Measurements from ENCODE around the gene CELA2A. TPM values are rescaled to one million over a fixed set of nuclear protein-coding genes. Genes with fewer than 3 reads are reported as not detected.
"Not testable (repeated sequence)": the region's sequence is repeated elsewhere in the genome, so short reads cannot be mapped to it uniquely, and the experiment has no call there.

CELA2A gene
- total RNA-seq, 1 experiment from 2014 or later = 0.55 TPM

GRCh38 chr1:15463064-15463800 lies 6.7 kb downstream of the CELA2A start:
- H3K27me3 ChIP-seq; H3K9me3 ChIP-seq (replicated peaks); H3K36me3 ChIP-seq: not testable (repeated sequence)
- Histone ChIP-seq H3K4me1 (peaks cover 75% of the 10 kb centered on the region), H3K27ac (peak overlapping the region; percentile 96), H3K4me3 (peak overlapping the region; percentile 22)
- DNase-seq = peak; percentile 88 to 92

- not testable (repeated sequence) for H3K27me3 ChIP-seq; H3K9me3 ChIP-seq (replicated peaks); H3K36me3 ChIP-seq
- peak overlapping the region; percentile 96 for H3K27ac ChIP-seq
- H3K4me1 ChIP-seq = peaks cover 82% of the 10 kb centered on the region
- DNase-seq = peak; percentile 60 to 86
- H3K4me3 ChIP-seq = peak overlapping the region; percentile 22; the same call in 1 of the 2 replicates
Measured at GRCh38 chr1:15463926-15464322, 7.4 kb downstream of the CELA2A start.

GRCh38 chr1:15465674-15466073 lies 9.1 kb downstream of the CELA2A start:
- H3K4me1 ChIP-seq = peaks cover 82% of the 10 kb centered on the region
- peak; percentile 85 to 97 for DNase-seq
- no peaks in the 10 kb centered on the region for H3K9me3 ChIP-seq (replicated peaks)
- H3K27ac ChIP-seq = peak overlapping the region; percentile 96
- no peaks in the 10 kb centered on the region for H3K36me3 ChIP-seq
- H3K27me3 ChIP-seq = no peaks in the 10 kb centered on the region
- H3K4me3 ChIP-seq = peak overlapping the region; percentile 46

GRCh38 chr1:15466955-15467625 lies 10.6 kb downstream of the CELA2A start:
- H3K4me3 ChIP-seq = peak overlapping the region; percentile 46
- not testable (repeated sequence) for H3K27me3 ChIP-seq; H3K36me3 ChIP-seq; H3K9me3 ChIP-seq (replicated peaks)
- DNase-seq = peak; percentile 87 to 93
- peaks cover 76% of the 10 kb centered on the region for H3K4me1 ChIP-seq
- peak overlapping the region; percentile 96 for H3K27ac ChIP-seq

- H3K27ac ChIP-seq = peak overlapping the region; percentile 96
- H3K36me3 ChIP-seq = no peaks in the 10 kb centered on the region
- no peaks in the 10 kb centered on the region for H3K9me3 ChIP-seq (replicated peaks)
- peaks cover 70% of the 10 kb centered on the region for H3K4me1 ChIP-seq
- H3K27me3 ChIP-seq = no peaks in the 10 kb centered on the region
- DNase-seq = peak in 1 of 2 experiments; percentile 55
- no peak overlapping the region for H3K4me3 ChIP-seq
Measured at GRCh38 chr1:15468145-15468544, 11.6 kb downstream of the CELA2A start.

GRCh38 chr1:15469361-15469760 lies 12.8 kb downstream of the CELA2A start:
- Histone ChIP-seq H3K4me3 (no peak overlapping the region), H3K27ac (peak overlapping the region; percentile 85), H3K27me3 (no peaks in the 10 kb centered on the region), H3K9me3 (replicated peaks) (no peaks in the 10 kb centered on the region), H3K4me1 (peaks cover 59% of the 10 kb centered on the region), H3K36me3 (no peaks in the 10 kb centered on the region)
- DNase-seq = no peak

GRCh38 chr1:15469821-15470448 lies 13.4 kb downstream of the CELA2A start:
- not testable (repeated sequence) for H3K4me3 ChIP-seq; H3K9me3 ChIP-seq (replicated peaks); H3K27me3 ChIP-seq; H3K36me3 ChIP-seq
- Histone ChIP-seq H3K27ac (peak overlapping the region; percentile 85), H3K4me1 (peaks cover 56% of the 10 kb centered on the region)
- DNase-seq = peak; percentile 96 to 98

DNA sequence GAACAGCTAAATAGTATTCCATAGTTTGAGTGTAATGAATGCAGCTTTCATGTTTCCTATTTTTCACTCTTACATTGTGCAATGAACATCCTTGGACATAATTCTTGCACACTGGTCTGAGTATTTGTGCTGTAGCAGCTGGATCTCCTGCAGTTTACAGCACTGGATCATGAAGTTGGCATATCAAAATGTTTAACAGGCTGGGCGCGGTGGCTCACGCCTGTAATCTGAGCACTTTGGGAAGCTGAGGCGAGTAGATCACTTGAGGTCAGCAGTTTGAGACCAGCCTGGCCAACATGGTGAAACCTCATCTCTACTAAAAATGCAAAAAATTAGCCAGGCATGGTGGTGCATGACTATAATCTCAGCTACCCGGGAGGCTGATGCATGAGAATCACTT lies 14.5 kb downstream of the CELA2A start:
- DNase-seq; H3K4me3 ChIP-seq; H3K9me3 ChIP-seq (replicated peaks); H3K27me3 ChIP-seq; H3K36me3 ChIP-seq: not testable (repeated sequence)
- peaks cover 45% of the 10 kb centered on the region for H3K4me1 ChIP-seq
- H3K27ac ChIP-seq = peak overlapping the region; percentile 85; the same call in 1 of the 2 replicates

DNA sequence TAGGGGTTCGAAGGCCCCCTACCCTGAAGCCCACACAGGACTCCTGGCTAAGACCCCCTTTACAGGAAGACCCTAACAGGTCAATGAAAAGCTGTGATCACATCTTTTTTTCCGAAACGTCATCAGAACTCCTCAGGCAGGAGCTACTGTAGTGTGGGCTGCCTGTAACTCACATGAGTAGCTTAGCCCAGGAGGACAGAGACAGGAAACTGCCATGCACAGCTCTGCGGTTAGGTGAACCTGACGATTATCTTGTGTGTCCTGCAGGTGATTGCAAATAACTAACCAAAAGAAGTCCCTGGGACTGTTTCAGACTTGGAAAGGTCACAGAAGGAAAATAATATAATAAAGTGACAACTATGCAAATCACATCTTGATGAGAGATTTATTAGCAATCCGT lies 15.2 kb downstream of the CELA2A start:
- peaks cover 38% of the 10 kb centered on the region for H3K4me1 ChIP-seq
- not testable (repeated sequence) for H3K4me3 ChIP-seq; H3K27ac ChIP-seq; H3K36me3 ChIP-seq; DNase-seq; H3K9me3 ChIP-seq (replicated peaks); H3K27me3 ChIP-seq

DNA sequence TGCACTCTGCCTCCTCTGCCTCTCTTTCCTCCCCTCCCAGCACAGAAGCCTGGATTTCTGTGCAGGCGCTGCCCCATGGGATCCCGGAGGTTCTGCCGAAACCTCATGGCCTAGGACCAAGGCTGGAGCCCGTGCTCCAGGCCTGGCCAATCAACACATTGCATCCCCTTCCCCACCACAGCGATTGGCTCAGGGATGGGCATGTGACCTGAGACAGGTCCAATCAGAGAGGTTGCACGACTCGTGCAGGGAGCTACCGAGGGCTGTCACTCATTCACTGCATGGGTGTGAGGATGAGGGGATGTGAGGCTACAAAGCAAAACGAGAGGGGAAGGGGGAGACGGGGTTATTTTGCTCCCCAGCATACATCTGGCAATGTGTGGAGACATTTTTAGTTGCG lies 16.1 kb downstream of the CELA2A start:
- DNase-seq = no peak
- Histone ChIP-seq H3K4me3 (no peak overlapping the region), H3K9me3 (replicated peaks) (no peaks in the 10 kb centered on the region), H3K4me1 (peaks cover 29% of the 10 kb centered on the region), H3K27ac (no peak overlapping the region), H3K36me3 (no peaks in the 10 kb centered on the region), H3K27me3 (no peaks in the 10 kb centered on the region)

DNA sequence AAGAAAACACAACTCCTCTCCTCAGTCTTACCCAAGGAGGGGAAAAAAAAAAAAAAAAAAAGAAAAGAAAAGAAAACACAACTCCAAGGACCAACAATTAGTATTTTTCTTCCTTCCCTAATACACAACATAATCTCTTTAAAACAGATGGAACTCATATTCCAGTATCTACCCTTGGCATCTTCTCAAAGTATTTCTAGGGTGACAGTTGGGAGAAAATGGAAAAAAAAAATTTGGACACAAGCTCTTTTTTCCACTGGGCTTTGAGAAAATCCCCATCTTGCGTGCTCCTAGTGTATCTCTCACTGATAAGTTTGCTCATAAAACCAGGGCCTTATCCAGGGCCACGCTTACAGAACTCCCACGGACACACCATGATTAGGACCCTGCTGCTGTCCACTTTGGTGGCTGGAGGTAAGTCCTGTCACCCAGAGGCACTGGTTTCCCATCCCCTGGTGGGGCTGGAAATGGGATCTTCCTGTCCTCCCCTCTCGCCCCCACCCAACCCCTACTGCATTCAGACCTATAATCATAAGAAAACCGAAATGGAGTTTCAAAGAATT lies 19.3 kb downstream of the CELA2A start, which contains the start of gene CELA2B:
Gene CELA2B, plus strand, starts transcription at position 353 of the 563 bp plus-strand sequence. Its CDS starts 22 bp downstream, at position 375.
- H3K36me3 ChIP-seq = no peaks in the 10 kb centered on the region
- no peaks in the 10 kb centered on the region for H3K27me3 ChIP-seq
- peaks cover under 1% of the 10 kb centered on the region for H3K4me1 ChIP-seq
- no peak within 1 kb of the TSS for H3K27ac ChIP-seq
- H3K4me3 ChIP-seq = no peak within 1 kb of the TSS
- DNase-seq = no peak
- H3K9me3 ChIP-seq (replicated peaks) = no peaks in the 10 kb centered on the region

- Histone ChIP-seq H3K9me3 (replicated peaks) (no peaks in the 10 kb centered on the region), H3K4me1 (no peaks in the 10 kb centered on the region), H3K27ac (no peak overlapping the region), H3K27me3 (no peaks in the 10 kb centered on the region), H3K36me3 (no peaks in the 10 kb centered on the region), H3K4me3 (no peak overlapping the region)
- peak in 1 of 2 experiments; percentile 53 for DNase-seq
Measured at GRCh38 chr1:15476927-15477326, 20.4 kb downstream of the CELA2A start.

- Histone ChIP-seq H3K36me3 (no peaks in the 10 kb centered on the region), H3K4me3 (no peak overlapping the region), H3K4me1 (peaks cover 6% of the 10 kb centered on the region), H3K9me3 (replicated peaks) (no peaks in the 10 kb centered on the region), H3K27me3 (no peaks in the 10 kb centered on the region), H3K27ac (no peak overlapping the region)
- DNase-seq = no peak
Measured at GRCh38 chr1:15477646-15478212, 21.2 kb downstream of the CELA2A start.

GRCh38 chr1:15479654-15480347 lies 23.3 kb downstream of the CELA2A start:
- peaks cover 25% of the 10 kb centered on the region for H3K4me1 ChIP-seq
- no peaks in the 10 kb centered on the region for H3K9me3 ChIP-seq (replicated peaks)
- H3K27ac ChIP-seq = no peak overlapping the region
- DNase-seq = no peak
- H3K4me3 ChIP-seq = no peak overlapping the region
- no peaks in the 10 kb centered on the region for H3K27me3 ChIP-seq
- H3K36me3 ChIP-seq = no peaks in the 10 kb centered on the region; the same call in 1 of the 2 replicates

Data from SJCRH30 (cell line).